ENCODE data around the gene FBXO9.

- TF ChIP-seq CTCF (IDR thresholded peaks at IDR 0.05): no peak
- TF ChIP-seq POLR2A (IDR thresholded peaks at IDR 0.05): no peak
- peak in 1 of 3 donors; percentile 58 for TF ChIP-seq POLR2AphosphoS5 (IDR thresholded peaks at IDR 0.05)
Measured at GRCh38 chr6:53142810-53143209, 77.6 kb downstream of the FBXO9 start.

Data from transverse colon (tissue), 4 donors.